ENCODE data around the gene SLC29A3. TPM values are rescaled to one million over a fixed set of nuclear protein-coding genes. Genes with fewer than 3 reads are reported as not detected.

SLC29A3 gene
- total RNA-seq, 1 experiment from 2014 or later: 5.9 TPM

- no peak overlapping the region for H3K27ac ChIP-seq (ENCODE audit: low read depth, low read length)
- H3K9ac ChIP-seq (ENCODE audit: low read length): no peak overlapping the region
- no peaks in the 10 kb centered on the region for H3K79me2 ChIP-seq (ENCODE audit: insufficient read depth, low read length)
- no peaks in the 10 kb centered on the region for H3K9me3 ChIP-seq (ENCODE audit: control insufficient read depth in 1 of 2, insufficient read depth in 1 of 2, low read depth in 1 of 2, low read length in 2 of 2)
- DNase-seq (ENCODE audit: low read depth, low spot score) (no peak), ATAC-seq (no peak)
- ChIA-PET CTCF (interaction anchor here (2.0 kb wide), 1 partner anchor 379 kb away, joined by 6 read pairs; no protein-coding TSS in a partner anchor), RAD21 (ENCODE audit: low non-redundant PET in 1 of 2, low total read pairs in 2 of 2, uncharacterized antibody in 2 of 2, unreplicated experiment in 2 of 2) (no interaction called here), POLR2A (no interaction called here)
- TF ChIP-seq SP1 (IDR thresholded peaks at IDR 0.05; ENCODE audit: low read depth) (no peak), JUND (IDR thresholded peaks at IDR 0.05) (no peak), REST (IDR thresholded peaks at IDR 0.05; ENCODE audit: low read depth) (no peak), SIN3A (IDR thresholded peaks at IDR 0.05; ENCODE audit: low read depth) (no peak), ZFX (IDR thresholded peaks at IDR 0.05) (no peak), CBX3 (IDR thresholded peaks at IDR 0.05; ENCODE audit: low read depth) (no peak)
- H4K20me1 ChIP-seq (ENCODE audit: insufficient read depth): no peaks in the 10 kb centered on the region
- H3K4me2 ChIP-seq (ENCODE audit: low read length): no peak overlapping the region
- no peak overlapping the region for H3K4me3 ChIP-seq (replicated peaks in 1 of 2; ENCODE audit: low read depth in 1 of 2, low read length in 2 of 2)
- H3K4me1 ChIP-seq (ENCODE audit: control insufficient read depth in 1 of 2, insufficient read depth in 2 of 2, low read length in 2 of 2): no peaks in the 10 kb centered on the region
- no peak overlapping the region for H2AFZ ChIP-seq (ENCODE audit: low read depth, low read length, poor library complexity, severe bottlenecking)
- no peaks in the 10 kb centered on the region for H3K9me2 ChIP-seq (ENCODE audit: insufficient read depth)
- intact Hi-C loops (cut with micrococcal nuclease): no loop called here
- no peaks in the 10 kb centered on the region for H3K27me3 ChIP-seq (ENCODE audit: insufficient read depth, low read length)
- BruUV-seq (replicated peaks): no TSS peak
- peaks cover 0 to 6% of the 10 kb centered on the region in 2 experiments; a peak in 1 of 4 replicates for H3K36me3 ChIP-seq (ENCODE audit: control insufficient read depth in 1 of 2, insufficient read depth in 2 of 2, low read length in 2 of 2)
Observed at GRCh38 chr10:71282323-71282680, 36.8 kb upstream of the SLC29A3 start.

- ATAC-seq (no peak), DNase-seq (ENCODE audit: low read depth, low spot score) (no peak)
- Histone ChIP-seq H3K4me2 (ENCODE audit: low read length) (no peak overlapping the region), H3K9me3 (ENCODE audit: control insufficient read depth in 1 of 2, insufficient read depth in 1 of 2, low read depth in 1 of 2, low read length in 2 of 2) (no peaks in the 10 kb centered on the region), H3K4me3 (replicated peaks in 1 of 2; ENCODE audit: low read depth in 1 of 2, low read length in 2 of 2) (no peak overlapping the region), H3K36me3 (ENCODE audit: control insufficient read depth in 1 of 2, insufficient read depth in 2 of 2, low read length in 2 of 2) (peaks cover 0 to 6% of the 10 kb centered on the region in 2 experiments; a peak in 1 of 4 replicates), H2AFZ (ENCODE audit: low read depth, low read length, poor library complexity, severe bottlenecking) (no peak overlapping the region), H3K4me1 (ENCODE audit: control insufficient read depth in 1 of 2, insufficient read depth in 2 of 2, low read length in 2 of 2) (no peaks in the 10 kb centered on the region), H3K79me2 (ENCODE audit: insufficient read depth, low read length) (no peaks in the 10 kb centered on the region), H3K9me2 (ENCODE audit: insufficient read depth) (no peaks in the 10 kb centered on the region), H3K27me3 (ENCODE audit: insufficient read depth, low read length) (no peaks in the 10 kb centered on the region), H3K9ac (ENCODE audit: low read length) (no peak overlapping the region), H4K20me1 (ENCODE audit: insufficient read depth) (no peaks in the 10 kb centered on the region), H3K27ac (ENCODE audit: low read depth, low read length) (no peak overlapping the region)
- RAD21 ChIA-PET (ENCODE audit: low non-redundant PET in 1 of 2, low total read pairs in 2 of 2, uncharacterized antibody in 2 of 2, unreplicated experiment in 2 of 2): no interaction called here
- TF ChIP-seq EZH2phosphoT487 (IDR thresholded peaks at IDR 0.05; ENCODE audit: borderline replicate concordance) (no peak), ELF1 (IDR thresholded peaks at IDR 0.05; ENCODE audit: borderline replicate concordance, low read depth) (no peak), RAD21 (IDR thresholded peaks at IDR 0.05; ENCODE audit: low read depth) (no peak), SIN3A (IDR thresholded peaks at IDR 0.05; ENCODE audit: low read depth) (no peak), ATF3 (IDR thresholded peaks at IDR 0.05) (no peak), JUND (IDR thresholded peaks at IDR 0.05) (no peak), CEBPB (IDR thresholded peaks at IDR 0.05; ENCODE audit: low read depth) (no peak), MAX (IDR thresholded peaks at IDR 0.05) (no peak), YY1 (IDR thresholded peaks at IDR 0.05; ENCODE audit: extremely low read depth, insufficient replicate concordance, low read depth, low read length) (no peak)
- POLR2A ChIA-PET: no interaction called here
- no TSS peak for BruUV-seq (replicated peaks)
- CTCF ChIA-PET: interaction anchor here (1.3 to 2.4 kb wide), 4 partner anchors 10 to 380 kb away, joined by 3 to 16 read pairs (median 5); no protein-coding TSS in a partner anchor
- intact Hi-C loops (cut with micrococcal nuclease): no loop called here
Observed at GRCh38 chr10:71283410-71283809, 35.6 kb upstream of the SLC29A3 start.
